NCI-H748 treated with DMSO at 0.1 percent for 48 hours (cell line): ENCODE data around the gene FAM117A.
"Not testable (repeated sequence)": the region's sequence is repeated elsewhere in the genome, so short reads cannot be mapped to it uniquely, and the experiment has no call there.

Experiments used
- DNase-seq: peaks from one replicate; lab custom pipeline; 2025; lab: John Stamatoyannopoulos, UW

The FAM117A gene

GRCh38 chr17:49739641-49740271 is 24.2 kb downstream of the FAM117A start:
- DNase-seq: peak; percentile 50

GRCh38 chr17:49738456-49739163 is 25.3 kb downstream of the FAM117A start:
- DNase-seq: no peak

GRCh38 chr17:49734515-49735490 is 29.1 kb downstream of the FAM117A start:
- DNase-seq: no peak

- DNase-seq: no peak
These were observed 32.5 kb downstream of the FAM117A start for GRCh38 chr17:49731435-49731831.

- DNase-seq: no peak
These were observed 33.0 kb downstream of the FAM117A start for GRCh38 chr17:49730785-49731434.

- no peak for DNase-seq
These were observed 33.7 kb downstream of the FAM117A start for GRCh38 chr17:49730078-49730784.

- DNase-seq: no peak
These were observed 34.9 kb downstream of the FAM117A start for GRCh38 chr17:49729069-49729468.

GRCh38 chr17:49728425-49728824 is 35.5 kb downstream of the FAM117A start:
- DNase-seq: no peak

GRCh38 chr17:49727380-49727779 is 36.6 kb downstream of the FAM117A start:
- DNase-seq: no peak

GRCh38 chr17:49725452-49726130 is 38.3 kb downstream of the FAM117A start:
- DNase-seq: no peak

- DNase-seq: not testable (repeated sequence)
These were observed 39.4 kb downstream of the FAM117A start for GRCh38 chr17:49724552-49724951.

GRCh38 chr17:49723423-49723822 is 40.5 kb downstream of the FAM117A start:
- no peak for DNase-seq

- no peak for DNase-seq
These were observed 41.9 kb downstream of the FAM117A start for GRCh38 chr17:49722066-49722465.

- DNase-seq: no peak
These were observed 46.5 kb downstream of the FAM117A start for GRCh38 chr17:49717371-49717861.

- DNase-seq: no peak
These were observed 47.1 kb downstream of the FAM117A start for GRCh38 chr17:49716668-49717364.

GRCh38 chr17:49715717-49716279 is 48.1 kb downstream of the FAM117A start:
- DNase-seq: no peak

GRCh38 chr17:49715216-49715615 is 48.7 kb downstream of the FAM117A start:
- DNase-seq: no peak

GRCh38 chr17:49708515-49709183 is 55.3 kb downstream of the FAM117A start:
- peak; percentile 27 for DNase-seq
